ENCODE results near the gene ABCA5. TPM values are rescaled to one million over a fixed set of nuclear protein-coding genes. Genes with fewer than 3 reads are reported as not detected.

Gene ABCA5
- polyA plus RNA-seq, 1 donor (not counting 4 experiments of a cell fraction or from before 2014, with no cell fraction given) = 11.1 TPM

DNA sequence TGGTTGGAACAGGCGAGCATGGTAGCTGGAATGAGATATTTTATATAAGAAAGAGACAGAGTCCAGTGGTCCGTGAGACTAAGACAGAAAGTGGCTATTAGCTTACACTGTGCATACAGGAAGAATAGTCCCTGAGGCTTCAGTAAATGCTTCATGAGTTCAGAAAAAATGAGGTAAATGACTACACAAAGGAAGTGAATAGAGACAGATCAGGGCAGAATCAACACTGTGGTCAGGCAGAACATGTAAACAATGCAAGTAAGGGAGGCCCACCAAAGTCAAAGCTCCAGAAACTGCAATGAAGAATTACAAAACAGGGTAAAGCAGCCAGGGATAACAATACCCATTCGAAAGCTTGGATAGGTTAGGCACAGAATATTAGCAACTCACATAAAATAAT, 103.1 kb downstream of the ABCA5 start:
- H3K27me3 ChIP-seq (ENCODE audit: control insufficient read depth, extremely low read depth, insufficient read depth, low read length) = no peaks in the 10 kb centered on the region
- H2AFZ ChIP-seq (ENCODE audit: control insufficient read depth, low read length) = no peak overlapping the region
- no peak overlapping the region for H3K27ac ChIP-seq (ENCODE audit: control insufficient read depth, insufficient read depth, low read length)
- DNase-seq (ENCODE audit: low read depth, low spot score) = no peak
- peaks cover 5% of the 10 kb centered on the region for H3K4me1 ChIP-seq (ENCODE audit: control insufficient read depth, extremely low read depth, insufficient read depth, low read length)
- dilution Hi-C loops (cut with MboI; ENCODE audit: extremely low pct_ligation_motif_present, low sequenced_read_pairs) = no loop called here
- no peaks in the 10 kb centered on the region for H3K36me3 ChIP-seq (ENCODE audit: control insufficient read depth in 2 of 2, extremely low read depth in 1 of 2, insufficient read depth in 2 of 2, low read length in 2 of 2)
- no peak overlapping the region for H3K4me3 ChIP-seq (ENCODE audit: control insufficient read depth in 2 of 3, extremely low read depth in 1 of 3, insufficient read depth in 2 of 3, low read depth in 1 of 3, low read length in 3 of 3)
- H3K4me2 ChIP-seq (ENCODE audit: control insufficient read depth, extremely low read depth, insufficient read depth, low read depth, low read length) = no peak overlapping the region
- H3K79me2 ChIP-seq (ENCODE audit: control insufficient read depth, insufficient read depth, low read length) = no peaks in the 10 kb centered on the region
- H4K20me1 ChIP-seq (ENCODE audit: control insufficient read depth, extremely low read depth, insufficient read depth, low read length) = no peaks in the 10 kb centered on the region
- no peaks in the 10 kb centered on the region for H3K9me1 ChIP-seq (ENCODE audit: control insufficient read depth, extremely low read depth, insufficient read depth, low read length)
- H3K9me3 ChIP-seq (ENCODE audit: control insufficient read depth, low read depth, low read length) = no peaks in the 10 kb centered on the region
- FAIRE-seq = no peak
- no peak for TF ChIP-seq EZH2 (IDR thresholded peaks at IDR 0.05; ENCODE audit: low read length)
- TF ChIP-seq, protein P1, sequence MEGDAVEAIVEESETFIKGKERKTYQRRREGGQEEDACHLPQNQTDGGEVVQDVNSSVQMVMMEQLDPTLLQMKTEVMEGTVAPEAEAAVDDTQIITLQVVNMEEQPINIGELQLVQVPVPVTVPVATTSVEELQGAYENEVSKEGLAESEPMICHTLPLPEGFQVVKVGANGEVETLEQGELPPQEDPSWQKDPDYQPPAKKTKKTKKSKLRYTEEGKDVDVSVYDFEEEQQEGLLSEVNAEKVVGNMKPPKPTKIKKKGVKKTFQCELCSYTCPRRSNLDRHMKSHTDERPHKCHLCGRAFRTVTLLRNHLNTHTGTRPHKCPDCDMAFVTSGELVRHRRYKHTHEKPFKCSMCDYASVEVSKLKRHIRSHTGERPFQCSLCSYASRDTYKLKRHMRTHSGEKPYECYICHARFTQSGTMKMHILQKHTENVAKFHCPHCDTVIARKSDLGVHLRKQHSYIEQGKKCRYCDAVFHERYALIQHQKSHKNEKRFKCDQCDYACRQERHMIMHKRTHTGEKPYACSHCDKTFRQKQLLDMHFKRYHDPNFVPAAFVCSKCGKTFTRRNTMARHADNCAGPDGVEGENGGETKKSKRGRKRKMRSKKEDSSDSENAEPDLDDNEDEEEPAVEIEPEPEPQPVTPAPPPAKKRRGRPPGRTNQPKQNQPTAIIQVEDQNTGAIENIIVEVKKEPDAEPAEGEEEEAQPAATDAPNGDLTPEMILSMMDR (optimal IDR thresholded peaks at IDR 0.05 in 1 of 3, IDR thresholded peaks at IDR 0.05 in 1 of 3, conservative IDR thresholded peaks at IDR 0.05 in 1 of 3; ENCODE audit: extremely low read depth in 1 of 3, insufficient read depth in 2 of 3, low read length in 3 of 3) = no peak
- H3K9ac ChIP-seq (ENCODE audit: control insufficient read depth, extremely low read depth, insufficient read depth, low read length) = no peak overlapping the region

DNA sequence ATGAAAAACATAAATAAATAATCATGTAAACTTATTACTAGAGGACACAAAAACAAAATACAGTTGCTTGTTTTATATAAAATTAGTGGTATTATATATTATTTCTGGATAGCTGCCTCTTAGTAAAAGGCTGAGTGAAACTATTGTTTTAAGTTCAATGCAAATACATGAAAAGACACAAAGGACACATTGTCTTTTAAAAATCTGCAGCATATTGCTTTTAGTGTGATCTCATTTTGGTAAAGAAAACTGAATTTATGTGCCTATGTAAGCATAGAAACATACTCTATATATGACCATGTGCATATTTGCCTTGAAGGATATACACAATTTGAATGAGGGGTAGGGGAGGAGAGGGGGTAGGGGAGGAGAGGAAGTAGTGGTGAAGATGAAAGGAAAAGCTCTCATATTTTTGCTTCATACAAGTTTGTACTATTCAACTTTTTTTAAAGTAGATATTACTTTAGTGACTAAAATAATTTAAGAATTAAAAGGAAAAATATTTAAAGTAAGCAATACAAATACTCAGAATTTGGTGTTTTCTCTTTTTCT, 104.2 kb downstream of the ABCA5 start:
- no peak for FAIRE-seq
- no peak for TF ChIP-seq EZH2 (IDR thresholded peaks at IDR 0.05; ENCODE audit: low read length)
- TF ChIP-seq, protein P1 (optimal IDR thresholded peaks at IDR 0.05 in 1 of 3, IDR thresholded peaks at IDR 0.05 in 1 of 3, conservative IDR thresholded peaks at IDR 0.05 in 1 of 3; ENCODE audit: extremely low read depth in 1 of 3, insufficient read depth in 2 of 3, low read length in 3 of 3) = no peak

More for the DNA sequence above, 104.2 kb downstream of the ABCA5 start:
- Histone ChIP-seq H2AFZ (ENCODE audit: control insufficient read depth, low read length) (no peak overlapping the region), H3K27ac (ENCODE audit: control insufficient read depth, insufficient read depth, low read length) (no peak overlapping the region), H3K36me3 (ENCODE audit: control insufficient read depth in 2 of 2, extremely low read depth in 1 of 2, insufficient read depth in 2 of 2, low read length in 2 of 2) (no peaks in the 10 kb centered on the region), H3K4me3 (ENCODE audit: control insufficient read depth in 2 of 3, extremely low read depth in 1 of 3, insufficient read depth in 2 of 3, low read depth in 1 of 3, low read length in 3 of 3) (no peak overlapping the region), H3K4me1 (ENCODE audit: control insufficient read depth, extremely low read depth, insufficient read depth, low read length) (peaks cover 5% of the 10 kb centered on the region), H3K9ac (ENCODE audit: control insufficient read depth, extremely low read depth, insufficient read depth, low read length) (no peak overlapping the region), H3K9me1 (ENCODE audit: control insufficient read depth, extremely low read depth, insufficient read depth, low read length) (no peaks in the 10 kb centered on the region), H3K27me3 (ENCODE audit: control insufficient read depth, extremely low read depth, insufficient read depth, low read length) (no peaks in the 10 kb centered on the region), H3K9me3 (ENCODE audit: control insufficient read depth, low read depth, low read length) (no peaks in the 10 kb centered on the region), H3K4me2 (ENCODE audit: control insufficient read depth, extremely low read depth, insufficient read depth, low read depth, low read length) (no peak overlapping the region), H3K79me2 (ENCODE audit: control insufficient read depth, insufficient read depth, low read length) (no peaks in the 10 kb centered on the region), H4K20me1 (ENCODE audit: control insufficient read depth, extremely low read depth, insufficient read depth, low read length) (no peaks in the 10 kb centered on the region)
- dilution Hi-C loops (cut with MboI; ENCODE audit: extremely low pct_ligation_motif_present, low sequenced_read_pairs) = no loop called here
- no peak for DNase-seq (ENCODE audit: low read depth, low spot score)

Measured in keratinocyte (primary cell).